HG03097 (cell line): ENCODE data around the gene EBF3.

Source experiments
- ATAC-seq: cut with Tn5 transposase; IDR thresholded peaks from one replicate; pipeline ENCODE4 v1.9.1; 2021; ENCODE audit not compliant: unreplicated experiment, low FRiP score

The EBF3 gene

DNA sequence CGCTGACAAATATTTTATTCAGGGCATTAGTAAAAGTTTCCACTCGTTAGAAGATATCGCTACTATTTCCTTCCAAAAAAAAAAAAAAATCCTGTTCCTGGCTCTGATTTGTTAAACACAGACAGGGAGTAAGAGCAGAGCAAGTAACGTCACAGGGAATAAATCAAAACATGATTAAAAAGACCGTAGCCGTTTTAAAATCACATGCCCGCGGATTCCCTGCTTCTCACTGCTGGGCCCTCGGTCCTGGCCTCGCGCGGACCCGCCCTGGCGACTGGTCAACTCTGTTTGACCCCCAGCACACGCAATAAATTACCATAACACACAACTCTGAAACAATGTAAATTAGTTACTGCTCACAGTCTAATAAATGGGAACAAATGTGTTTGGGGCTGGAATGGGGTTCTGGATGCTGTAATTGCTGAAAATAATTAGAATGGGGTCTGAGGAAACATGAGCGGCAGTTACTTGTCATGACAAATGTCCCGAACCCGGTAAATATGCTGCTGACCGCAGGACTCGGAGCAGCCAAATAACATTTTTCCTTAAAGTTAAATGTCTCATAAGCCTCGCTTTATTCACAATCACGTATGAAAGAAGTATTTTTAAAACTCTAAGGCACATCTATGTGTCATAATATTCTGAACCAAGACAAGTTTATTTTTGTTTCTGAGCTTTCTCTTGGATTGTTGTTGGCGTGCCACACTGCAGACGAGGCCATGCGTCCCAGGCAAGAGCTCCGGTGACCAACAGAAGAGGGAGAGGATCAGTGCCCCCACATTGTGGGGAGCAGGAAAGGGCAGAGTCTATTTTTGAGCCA, 17.9 kb downstream of the EBF3 start:
- no peak for ATAC-seq

DNA sequence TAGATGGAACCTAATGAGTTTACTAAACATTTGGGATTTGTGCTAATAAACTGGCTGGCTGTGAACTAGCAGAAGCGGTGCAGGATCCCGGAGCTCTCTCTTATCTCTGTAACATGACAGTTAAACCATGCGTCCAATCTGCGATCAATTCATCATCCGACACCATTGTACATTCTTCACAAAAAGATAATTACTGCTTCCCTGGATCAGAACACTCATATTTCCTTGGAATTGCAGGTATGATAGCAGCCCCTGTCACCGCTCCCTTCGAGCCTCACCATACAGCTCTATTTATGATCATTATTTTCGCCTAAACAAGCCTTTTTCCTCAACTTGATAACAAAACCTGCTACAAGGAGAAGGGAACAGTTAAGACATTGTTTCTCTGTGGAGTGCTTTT, 18.5 kb downstream of the EBF3 start:
- no peak for ATAC-seq

DNA sequence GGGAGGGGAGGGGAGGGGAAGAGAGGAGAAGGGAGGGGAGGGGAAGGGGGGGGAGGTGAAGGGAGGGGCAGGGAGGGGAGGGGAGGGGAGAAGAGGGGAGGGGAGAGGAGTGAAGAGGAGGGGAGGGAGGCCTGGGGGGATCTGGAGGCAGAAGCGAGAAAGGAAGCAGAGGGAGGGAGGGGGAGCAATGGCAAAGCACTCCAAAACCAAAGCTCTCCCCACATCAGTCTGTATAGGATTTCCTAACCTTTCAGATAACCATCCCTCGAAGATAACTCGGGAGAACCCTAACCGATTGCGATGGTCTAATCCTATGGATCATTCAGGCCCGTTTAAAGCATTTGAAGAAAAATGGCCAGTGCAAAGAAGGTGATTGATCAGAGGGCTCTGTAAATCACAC, 19.0 kb downstream of the EBF3 start:
- ATAC-seq, result no peak

DNA sequence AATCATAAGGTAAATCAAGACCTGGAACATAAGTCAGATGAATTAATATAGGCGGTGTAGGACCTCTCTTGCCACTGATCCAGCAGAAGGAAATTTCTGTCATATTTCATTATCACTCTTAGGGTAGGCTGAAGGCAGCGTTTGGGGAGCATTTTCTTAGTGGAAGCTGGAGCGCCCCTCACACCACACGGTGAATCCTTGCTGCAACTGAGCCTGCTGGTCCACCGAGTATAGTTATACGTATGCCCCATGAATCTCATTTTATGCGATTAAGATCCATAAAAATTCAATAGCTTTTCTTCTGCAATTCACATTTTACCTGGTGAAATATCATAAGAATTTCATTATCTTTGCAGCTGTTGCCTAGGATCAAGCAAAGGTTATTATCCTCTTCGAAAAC, 19.6 kb downstream of the EBF3 start:
- ATAC-seq, result no peak

DNA sequence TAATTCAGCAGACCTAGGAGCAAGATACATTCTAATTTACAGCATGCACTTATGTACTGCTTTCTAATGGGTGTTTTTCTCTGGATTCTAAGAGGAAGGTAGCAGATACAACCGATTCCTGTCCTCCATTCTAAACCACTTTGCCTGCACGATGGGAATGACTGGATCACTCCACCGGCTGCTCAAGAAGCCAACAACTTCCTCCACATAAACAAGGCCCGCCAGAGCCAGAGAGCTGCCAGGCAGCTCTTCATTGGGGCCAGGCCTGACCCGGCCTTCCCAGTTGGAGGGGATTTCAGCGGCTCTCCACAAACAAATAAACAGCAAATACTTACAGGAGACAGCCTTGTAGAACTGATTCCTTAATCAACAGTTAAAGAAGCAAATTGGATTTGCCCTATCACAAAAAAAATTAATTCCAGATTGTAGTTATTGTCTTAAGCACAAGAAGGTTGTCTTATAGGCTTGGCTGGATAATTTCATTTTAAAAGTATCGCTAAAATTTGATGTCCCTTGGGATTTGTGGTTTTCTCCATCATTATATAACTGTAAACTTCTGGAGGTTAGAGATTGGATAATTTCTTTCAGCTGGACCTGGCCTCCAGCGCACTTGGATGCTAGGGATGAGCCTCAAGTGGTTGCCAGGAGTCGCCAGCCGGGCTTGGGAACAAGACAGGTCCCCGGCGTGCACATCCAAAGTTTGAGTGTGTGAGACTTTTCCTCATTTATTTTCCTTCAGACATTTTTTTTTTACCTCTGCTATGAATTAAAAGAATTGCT, 20.9 kb downstream of the EBF3 start:
- no peak for ATAC-seq

DNA sequence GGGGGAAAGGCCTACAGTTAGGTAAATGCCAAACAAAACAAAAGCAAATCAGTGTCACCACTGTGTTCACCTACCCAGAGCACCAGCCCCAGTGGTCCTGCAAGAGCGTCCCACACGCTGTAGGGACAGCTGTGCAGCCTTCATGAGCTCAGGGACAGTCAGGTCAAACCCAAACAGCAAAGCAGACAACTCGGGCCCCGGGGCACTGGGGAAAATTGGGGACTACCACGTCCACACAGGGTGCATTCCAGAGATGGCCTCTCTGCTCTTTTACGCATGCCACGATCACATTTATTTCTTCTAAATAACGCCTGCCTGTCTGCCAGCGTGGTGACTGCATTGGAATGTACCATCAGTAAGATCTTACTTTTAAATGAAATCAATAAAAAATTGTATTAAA, 21.7 kb downstream of the EBF3 start:
- ATAC-seq, result no peak

DNA sequence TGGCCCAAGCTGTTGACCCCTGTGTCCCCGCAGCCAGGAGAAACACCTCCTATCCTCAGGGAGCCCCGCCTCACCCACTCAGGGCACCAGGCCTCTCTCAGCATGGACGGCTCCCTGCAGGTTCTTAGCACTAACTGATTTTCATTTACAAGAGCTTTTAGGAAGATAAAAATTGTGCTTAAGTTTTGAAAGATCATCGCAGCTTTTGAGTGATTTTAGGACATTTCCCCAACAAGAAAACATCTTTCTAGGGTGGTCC, 22.1 kb downstream of the EBF3 start:
- no peak for ATAC-seq

DNA sequence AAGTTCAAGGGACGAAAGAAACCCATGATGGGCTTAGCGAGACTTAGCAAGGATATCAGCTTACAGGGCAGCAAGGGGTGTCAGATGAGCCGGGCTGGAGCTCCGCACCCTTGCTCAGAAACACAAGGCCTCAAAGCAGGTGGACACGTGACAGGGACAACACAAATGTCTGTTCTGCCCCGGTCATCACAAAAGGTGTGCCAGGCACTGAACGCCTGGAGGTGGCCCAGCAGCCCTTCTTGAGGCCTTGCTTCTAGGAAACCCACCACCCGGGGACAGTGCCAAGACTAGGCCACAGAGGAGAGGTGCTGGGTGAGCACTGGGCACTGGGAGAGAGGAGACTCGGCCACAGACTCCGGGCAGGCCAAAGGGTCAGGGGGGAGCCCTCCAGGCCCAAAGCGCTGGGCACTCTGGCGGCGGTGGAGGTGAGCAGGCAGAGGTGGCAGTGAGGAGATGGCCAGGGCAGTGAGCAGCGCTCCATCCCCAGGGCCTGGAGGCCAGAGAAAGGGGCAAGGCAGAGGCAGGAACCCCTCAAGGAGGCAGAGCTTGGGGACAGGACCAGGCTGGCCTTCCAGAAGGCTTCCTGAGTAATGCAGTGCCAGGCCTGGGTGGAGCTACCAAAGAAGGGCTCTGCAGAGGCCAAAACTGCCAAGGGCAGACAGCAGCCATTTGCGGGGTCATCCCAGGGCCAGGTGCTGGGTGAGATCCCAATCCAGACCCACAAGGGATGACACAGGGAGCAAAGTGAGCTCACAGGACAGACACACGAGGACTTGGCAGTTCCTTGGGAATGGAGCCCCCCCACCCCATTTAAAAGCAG, 22.7 kb downstream of the EBF3 start:
- ATAC-seq, result no peak

DNA sequence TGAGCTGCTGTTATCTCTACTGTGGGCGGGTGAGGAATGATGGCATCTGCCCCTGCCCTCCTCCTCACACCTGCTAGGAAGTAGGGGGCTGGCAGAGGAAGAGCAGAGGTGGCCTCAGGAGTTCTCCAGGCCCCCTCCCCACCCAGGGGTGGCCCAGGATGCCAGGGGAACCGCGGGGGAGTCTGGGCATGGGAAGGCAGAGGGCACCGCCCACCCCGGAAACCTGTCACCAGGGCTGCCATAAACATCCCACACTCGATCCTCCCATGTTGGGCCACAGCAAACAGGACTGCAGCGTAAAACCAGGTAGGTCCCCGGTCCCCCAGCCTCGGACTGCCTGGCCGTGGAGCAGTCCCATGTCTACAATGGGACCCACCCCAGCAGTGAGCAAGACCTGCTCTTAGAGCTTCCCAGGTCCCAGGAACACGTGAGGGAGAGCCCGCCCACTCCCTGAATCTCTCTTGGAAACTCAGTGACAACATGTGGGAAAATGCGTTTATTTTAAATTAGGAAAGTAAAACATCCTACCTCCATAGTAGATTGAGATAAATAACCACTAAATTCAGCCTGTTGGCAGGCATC, 23.4 kb downstream of the EBF3 start:
- ATAC-seq, result no peak

DNA sequence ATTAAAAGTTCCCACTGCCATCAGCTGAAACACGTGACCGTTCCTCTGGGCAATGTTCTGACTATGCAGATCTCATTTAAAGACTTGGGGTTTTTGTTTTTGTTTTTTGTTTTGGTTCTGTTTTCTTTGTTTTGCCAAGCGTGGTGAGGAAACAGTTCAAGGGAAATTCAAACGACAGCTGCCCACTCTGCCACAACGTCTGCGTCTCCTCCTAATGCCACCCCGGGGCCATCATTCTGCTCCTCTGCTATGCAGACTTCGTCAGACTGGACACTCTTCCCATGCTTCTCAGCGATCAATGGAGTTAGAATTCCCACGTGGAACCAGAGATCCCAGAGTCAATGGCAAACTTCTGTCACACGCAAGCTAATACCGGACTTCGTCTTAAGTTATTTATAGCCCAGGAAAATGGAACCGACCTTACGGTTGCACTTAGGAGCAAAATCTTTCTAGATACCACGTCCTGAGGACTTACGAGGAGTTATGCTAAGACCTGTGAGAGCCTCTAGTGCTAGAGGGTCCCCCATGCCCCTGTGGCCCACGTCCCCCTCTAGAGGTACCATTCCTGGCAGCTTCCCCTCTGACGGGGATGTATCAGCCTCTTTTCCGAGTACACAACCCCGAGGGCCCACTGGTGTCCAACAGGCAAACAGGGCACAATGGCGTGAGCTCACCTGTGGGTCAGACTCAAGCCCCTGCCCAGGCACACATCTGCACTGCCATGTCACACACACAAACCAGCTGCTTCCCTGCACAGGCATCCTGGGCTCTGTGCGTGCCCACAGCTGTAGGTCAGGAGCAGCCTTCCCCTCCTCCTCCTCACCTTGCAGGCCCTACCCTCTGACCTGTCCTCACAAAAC, 24.4 kb downstream of the EBF3 start:
- ATAC-seq, result no peak

DNA sequence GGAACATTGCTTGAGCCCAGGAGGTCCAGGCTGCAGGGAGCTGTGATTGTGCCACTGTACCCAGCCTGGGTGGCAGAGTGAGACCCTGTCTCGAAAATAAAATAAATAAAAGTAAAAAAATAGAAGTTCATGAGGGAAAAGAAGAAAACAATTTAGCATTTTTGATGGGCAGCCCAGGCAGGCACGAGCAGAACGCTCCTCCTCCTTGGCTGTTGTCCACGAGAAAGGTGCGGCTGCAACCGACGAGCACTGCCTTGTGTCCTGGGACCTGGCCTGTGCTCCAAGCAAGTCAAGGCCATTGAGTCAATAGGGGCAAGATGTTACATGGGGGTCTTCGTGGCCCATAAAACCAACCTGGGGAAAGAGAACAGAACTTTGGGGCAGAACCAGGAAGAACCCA, 25.6 kb downstream of the EBF3 start:
- ATAC-seq, result no peak

DNA sequence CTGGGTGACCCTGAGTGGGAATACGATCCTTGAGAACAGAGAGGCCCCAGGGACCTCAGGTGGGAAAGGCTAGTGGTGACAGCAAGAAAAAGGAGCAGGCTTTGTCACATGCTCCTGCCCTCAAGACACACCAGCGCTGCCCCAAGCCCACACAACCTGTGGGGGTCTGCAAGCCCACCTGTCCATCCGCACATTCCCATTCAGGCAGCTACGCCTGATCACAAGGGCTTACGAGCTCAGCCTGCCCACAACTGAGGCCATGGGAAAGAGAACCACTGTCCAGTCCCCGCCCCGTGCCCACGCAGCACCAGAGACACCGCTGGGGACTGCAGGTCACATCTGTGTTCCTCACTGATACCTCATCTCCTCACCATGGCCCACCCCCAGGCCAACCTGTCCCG, 26.7 kb downstream of the EBF3 start:
- no peak for ATAC-seq

DNA sequence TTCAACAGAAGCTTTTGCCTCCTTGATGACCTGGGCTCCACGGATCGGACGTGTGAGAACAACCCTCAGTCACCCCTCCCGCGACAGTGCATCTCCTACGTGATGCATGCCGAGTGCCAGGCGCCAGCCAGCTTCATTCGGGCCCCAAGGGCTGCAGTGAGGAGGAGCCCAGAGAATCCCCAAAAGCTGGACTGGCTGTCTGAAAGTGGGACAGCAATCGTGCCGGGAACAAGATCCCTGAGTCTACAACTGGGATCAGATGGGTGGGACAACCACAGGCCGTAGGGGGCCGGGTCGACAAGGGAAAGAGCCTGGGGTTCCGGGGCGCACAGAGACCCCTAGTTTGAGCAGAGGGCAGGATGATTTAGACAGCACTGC, 27.2 kb downstream of the EBF3 start:
- ATAC-seq, result no peak

DNA sequence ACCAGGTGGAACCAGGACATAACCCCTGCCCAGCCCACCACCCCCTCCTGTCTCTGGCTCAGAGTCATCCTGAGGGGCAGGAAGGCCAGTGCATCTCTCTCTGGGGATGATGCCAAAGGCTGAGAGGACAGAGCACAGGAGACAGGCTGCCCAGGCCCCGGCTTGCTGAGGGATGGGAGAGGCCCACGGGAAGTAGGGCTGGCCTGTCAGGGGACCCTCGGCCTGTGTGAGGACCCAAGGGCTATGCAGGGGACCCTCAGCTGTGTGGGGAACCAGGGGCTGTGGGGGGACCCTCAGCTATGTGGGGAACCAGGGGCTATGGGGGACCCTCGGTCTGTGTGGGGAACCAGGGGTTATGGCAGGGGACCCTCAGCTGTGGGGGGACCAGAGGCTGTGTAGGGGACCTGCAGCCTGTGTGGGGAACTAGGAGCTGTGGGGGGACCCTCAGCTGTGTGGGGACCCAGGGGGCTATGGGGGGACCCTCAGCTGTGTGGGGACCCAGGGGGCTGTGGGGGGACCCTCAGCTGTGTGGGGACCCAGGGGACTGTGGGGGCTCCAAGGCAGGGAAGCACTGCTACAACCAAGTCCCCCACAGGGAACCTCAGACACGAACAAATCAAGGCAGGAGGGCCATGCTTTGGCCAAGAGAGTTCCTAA, 27.7 kb downstream of the EBF3 start:
- ATAC-seq, result no peak

DNA sequence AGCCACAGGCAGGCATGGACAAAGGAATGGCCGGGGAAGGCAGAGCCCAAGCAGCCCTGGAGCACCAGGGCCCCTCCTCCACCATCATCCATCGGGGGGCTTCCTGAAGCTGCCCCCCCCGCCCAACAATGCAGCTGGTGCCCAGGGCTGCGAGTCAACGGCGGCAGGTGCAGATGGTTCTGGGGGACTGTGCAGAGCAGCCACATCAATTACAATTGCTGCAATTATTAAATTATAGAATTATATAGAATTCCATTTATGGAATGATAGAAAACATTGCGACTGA, 28.3 kb downstream of the EBF3 start:
- no peak for ATAC-seq

DNA sequence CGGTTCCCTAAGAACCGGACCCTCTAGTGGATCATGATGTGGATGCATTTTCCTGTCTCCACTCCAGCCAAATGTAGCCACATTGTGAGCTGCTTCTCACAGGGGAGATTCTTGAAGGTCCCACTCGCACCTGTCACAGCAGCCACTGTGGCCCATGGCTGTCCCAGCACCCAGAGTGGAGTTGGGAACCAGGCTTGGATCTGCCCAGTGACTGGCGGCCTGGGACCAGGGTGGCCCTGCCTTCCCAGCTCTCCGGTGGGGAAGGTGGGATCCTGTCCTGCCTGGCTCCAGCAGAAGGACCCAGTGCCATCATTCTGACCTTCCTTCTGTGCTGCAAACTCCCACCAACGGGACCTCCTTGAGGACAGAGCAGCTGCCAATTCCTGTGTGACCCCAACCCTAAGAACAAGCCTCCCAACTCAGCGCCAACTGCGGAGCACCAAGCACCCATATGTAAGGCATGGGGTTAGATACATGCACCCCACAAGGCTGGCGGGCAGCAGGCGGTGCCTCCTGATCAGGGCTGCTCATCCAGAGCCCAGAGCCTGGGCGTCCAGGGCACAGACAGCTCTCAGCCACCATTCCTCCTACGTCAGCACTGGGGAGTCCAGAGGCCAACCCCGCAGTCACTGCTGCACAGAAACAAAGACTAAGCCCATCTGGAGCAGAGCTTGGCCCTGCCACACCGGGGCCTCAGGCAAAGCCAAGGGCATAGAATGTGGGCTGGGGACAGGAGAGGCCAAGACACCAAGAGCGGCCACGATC, 28.8 kb downstream of the EBF3 start:
- ATAC-seq, result no peak

DNA sequence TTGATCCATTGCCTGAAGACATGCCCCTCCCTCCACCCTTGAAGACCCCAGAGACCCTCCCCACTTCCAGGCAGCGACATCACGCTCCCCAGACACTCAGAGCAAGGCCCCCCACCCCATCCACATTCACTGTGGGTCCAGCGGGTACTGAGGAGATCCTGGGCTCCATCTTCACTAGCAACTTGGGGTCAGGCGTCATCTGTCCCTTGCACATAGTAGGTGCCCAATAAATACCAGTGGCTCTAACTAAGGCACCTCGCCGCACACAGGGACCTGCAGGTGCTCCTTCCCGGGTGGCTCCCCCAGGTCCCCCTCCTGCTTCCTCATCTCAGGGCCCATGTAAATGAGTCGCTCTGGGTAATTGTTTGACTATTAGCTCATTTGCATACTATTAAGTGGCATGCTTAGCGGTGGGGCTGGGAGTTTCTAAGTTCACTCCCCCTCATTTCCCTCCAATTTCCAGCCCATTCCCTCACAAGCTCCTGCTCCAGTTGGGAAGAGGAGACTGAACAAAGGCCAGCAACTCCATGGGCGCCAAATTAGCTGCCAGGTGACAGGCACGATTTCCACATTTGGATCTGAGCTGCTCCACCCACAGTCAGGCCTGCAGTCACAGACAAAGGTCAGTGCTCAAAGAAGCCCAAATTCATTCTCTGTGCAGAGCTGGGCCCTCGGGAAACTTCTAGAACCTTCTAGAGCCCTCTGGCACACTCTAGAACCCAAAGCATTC, 29.7 kb downstream of the EBF3 start:
- no peak for ATAC-seq

DNA sequence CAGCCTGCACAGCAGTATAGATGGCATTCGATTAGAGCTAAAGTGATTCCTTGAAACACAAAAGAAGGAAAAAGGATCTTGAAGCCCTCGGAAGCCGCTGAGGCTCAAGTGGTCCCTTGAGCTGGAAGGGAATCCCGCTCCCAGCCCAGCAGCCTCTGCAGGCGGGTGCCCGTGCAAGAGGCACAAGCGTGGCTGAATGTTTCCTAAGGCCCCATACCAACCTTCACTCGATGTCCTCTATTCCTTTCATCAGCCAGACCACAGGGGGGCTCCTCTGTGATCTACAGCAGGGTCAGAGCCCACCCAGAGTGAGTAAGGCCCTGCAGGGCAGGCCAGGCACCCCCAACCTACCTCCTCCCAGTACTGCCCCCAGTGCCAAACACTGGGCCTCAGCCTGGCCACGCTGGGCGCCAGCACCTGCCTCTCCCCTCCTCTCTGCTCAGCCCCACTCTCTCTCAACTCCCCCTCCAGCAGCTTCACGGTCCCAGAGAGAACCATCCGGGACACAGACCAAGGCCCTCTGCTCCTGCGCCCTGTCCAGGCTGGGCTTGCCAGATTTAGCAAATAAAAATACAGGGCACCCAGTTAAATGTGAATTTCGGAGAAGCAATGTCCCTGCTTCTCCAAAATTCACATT, 30.5 kb downstream of the EBF3 start:
- ATAC-seq, result no peak
